ENCODE measurements around the gene CD300LF. TPM values are rescaled to one million over a fixed set of nuclear protein-coding genes. Genes with fewer than 3 reads are reported as not detected.

Gene CD300LF
- total RNA-seq, 1 experiment from 2014 or later, result not detected

DNA sequence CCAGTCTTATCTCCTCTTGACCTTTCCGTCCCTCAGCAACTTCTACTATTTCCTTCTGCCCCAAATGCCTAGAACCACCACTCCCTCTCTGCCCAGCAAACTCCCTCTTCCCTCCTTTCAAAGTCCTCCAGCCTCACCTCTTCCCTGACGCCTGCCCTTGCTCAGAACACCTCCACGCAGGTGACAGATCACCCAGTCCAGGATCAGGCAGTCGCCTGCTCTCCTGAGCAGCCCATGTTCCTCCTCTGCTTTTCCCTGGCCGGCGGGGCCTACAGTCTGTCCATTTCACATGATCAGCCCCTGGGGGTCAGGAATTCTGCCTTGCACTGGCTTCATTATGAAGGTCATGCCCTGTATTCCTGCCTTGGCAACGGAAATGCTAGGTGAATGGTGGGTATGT is 422 bp downstream of the CD300LF start:
- Mint-ChIP-seq H3K36me3 (ENCODE audit: insufficient read depth in 1 of 3, low read depth in 3 of 3) (no peaks in the 10 kb centered on the region), H3K4me3 (no peak overlapping the region)
- no peak overlapping the region for H2BK20ac ChIP-seq (ENCODE audit: low read depth, low read length, poor library complexity, severe bottlenecking)

More for the DNA sequence above, 422 bp downstream of the CD300LF start:
- H2BK120ac ChIP-seq (ENCODE audit: low read depth, low read length, poor library complexity, severe bottlenecking), result no peak overlapping the region
- no peak overlapping the region for H3K56ac ChIP-seq (ENCODE audit: insufficient read length, low read depth, low read length)
- no peak overlapping the region for H2AK5ac ChIP-seq (ENCODE audit: insufficient read length, low read length)
- H2BK5ac ChIP-seq (ENCODE audit: insufficient read length, low read length), result no peak overlapping the region
- H3K9ac ChIP-seq (ENCODE audit: extremely low read depth, insufficient read length, low read length), result no peak overlapping the region
- Mint-ChIP-seq H3K9me3 (no peaks in the 10 kb centered on the region), H3K27ac (no peak overlapping the region), H3K27me3 (ENCODE audit: low read depth) (peaks cover 26% of the 10 kb centered on the region), H3K4me1 (peaks cover 0 to 5% of the 10 kb centered on the region in 2 experiments; a peak in 1 of 4 replicates)
- H3K79me1 ChIP-seq (ENCODE audit: insufficient read depth, low read depth, low read length, poor library complexity, severe bottlenecking), result no peaks in the 10 kb centered on the region
- H3K4ac ChIP-seq (ENCODE audit: low read depth, low read length), result no peak overlapping the region
- no peaks in the 10 kb centered on the region for H4K20me1 ChIP-seq (ENCODE audit: control insufficient read depth, insufficient read depth, insufficient read length)
- no peak overlapping the region for H3T11ph ChIP-seq (ENCODE audit: low read length)
- no peak overlapping the region for H3K14ac ChIP-seq (ENCODE audit: insufficient read depth, low read length)
- H3K27me3 ChIP-seq (ENCODE audit: insufficient read depth, low read length), result no peaks in the 10 kb centered on the region
- H4K8ac ChIP-seq (replicated peaks; ENCODE audit: insufficient read length, low read depth, low read length), result no peak overlapping the region
- no peak overlapping the region for H3K27ac ChIP-seq (ENCODE audit: insufficient read length, low read depth, low read length)
- H3K18ac ChIP-seq (ENCODE audit: insufficient read length, low read depth, low read length), result no peak overlapping the region
- no peak overlapping the region for H3K23ac ChIP-seq (ENCODE audit: insufficient read length, low read depth, low read length)
- no peak overlapping the region for H2BK15ac ChIP-seq (ENCODE audit: low read depth, low read length)
- no peak overlapping the region for H2AFZ ChIP-seq (ENCODE audit: low read length)
- H4K91ac ChIP-seq (ENCODE audit: insufficient read length, low read depth, low read length), result no peak overlapping the region
- no peak for TF ChIP-seq CTCF (conservative IDR thresholded peaks at IDR 0.05)
- no peak overlapping the region for H2BK12ac ChIP-seq (ENCODE audit: insufficient read length, low read depth, low read length)
- H3K79me2 ChIP-seq (ENCODE audit: insufficient read depth, low read length), result no peaks in the 10 kb centered on the region
- no CpG with 5 or more reads among the region's 7 CpGs for WGBS (ENCODE audit: extremely low coverage, insufficient read length, low lambda C conversion rate)
- no peaks in the 10 kb centered on the region for H3K9me3 ChIP-seq (ENCODE audit: control insufficient read depth, low read depth, low read length)
- no peak overlapping the region for H3K4me2 ChIP-seq (ENCODE audit: insufficient read depth, insufficient read length, low read length)
- no peaks in the 10 kb centered on the region for H3K23me2 ChIP-seq (ENCODE audit: insufficient read length, low read depth, low read length, poor library complexity, severe bottlenecking)
- H3K4me1 ChIP-seq (ENCODE audit: insufficient read depth, low read length), result no peaks in the 10 kb centered on the region
- H4K5ac ChIP-seq (ENCODE audit: insufficient read length, low read depth, low read length), result no peak overlapping the region
- no peak for DNase-seq
